A549 (cell line): Measurements from ENCODE around the gene CHTOP. TPM values are rescaled to one million over a fixed set of nuclear protein-coding genes. Genes with fewer than 3 reads are reported as not detected.

Source experiments
- ATAC-seq, 2 experiments: fragments of 200-7000 bp in 1 of 2; fragments of >200 bp in 1 of 2; cut with Nextera tagmentation in 1 of 2; cut with Tn5 transposase in 1 of 2; 3 replicates each; pipeline versions ENCODE4 v1.8.0 to v1.9.1; 2018 to 2020; ENCODE audit warnings: mild to moderate bottlenecking in 1 of 2, moderate library complexity in 1 of 2
- CTCF ChIA-PET: fragments of 300-600 bp; sonication (Branson Sonifier 250); formaldehyde crosslinking; extraction: SDS; loops from one replicate; lab custom pipeline; 2021; ENCODE audit warnings: antibody characterized with exemption, inconsistent platforms; lab: Yijun Ruan, JAX
- POLR2A ChIA-PET: fragments of 350-600 bp; formaldehyde crosslinking; extraction: SDS; loops from one replicate; lab custom pipeline; 2021; ENCODE audit warnings: antibody characterized with exemption, inconsistent platforms; lab: Yijun Ruan, JAX
- DNase-seq, 2 experiments: peaks; one replicate each; pipeline versions ENCODE4 v3.0.0 to v3.0.0-alpha.2; 2011 to 2016; ENCODE audit warnings: low read depth in 1 of 2, low spot score in 1 of 2
- FAIRE-seq: peaks from 2 replicates; lab custom pipeline; 2011; peaks lifted over from hg19 to GRCh38; lab: Jason Lieb, UNC
- H3K27ac ChIP-seq, 2 experiments: fragments of >200 bp; sonication (Bioruptor Twin); formaldehyde crosslinking; 3 replicates each; pipeline ENCODE4 v1.5.1; 2016 to 2017
- H3K4me1 ChIP-seq: fragments of >200 bp; sonication (Bioruptor Twin); formaldehyde crosslinking; 3 replicates; pipeline ENCODE4 v1.6.1; 2016
- H3K4me2 ChIP-seq: fragments of >200 bp; sonication (Bioruptor Twin); formaldehyde crosslinking; 3 replicates; pipeline ENCODE4 v1.6.1; 2016
- H3K4me3 ChIP-seq: fragments of >200 bp; sonication (Bioruptor Twin); formaldehyde crosslinking; 3 replicates; pipeline ENCODE4 v1.5.1; 2016
- H3K9me3 ChIP-seq: fragments of >200 bp; sonication (Bioruptor Twin); formaldehyde crosslinking; 3 replicates; pipeline ENCODE4 v1.6.1; 2016
- ATOH8 ChIP-seq: fragments of 250-450 bp; sonication (Bioruptor Pico); IDR thresholded peaks from 2 replicates; pipeline ENCODE4 v1.5.0; 2020; ENCODE audit warnings: low read depth, mild to moderate bottlenecking, moderate library complexity
- BHLHE40 ChIP-seq: IDR thresholded peaks from 2 replicates; pipeline ENCODE4 v1.6.1; 2012; ENCODE audit warnings: low read depth, low read length, inconsistent platforms
- CBX8 ChIP-seq: fragments of 200-600 bp; sonication (generic); IDR thresholded peaks from 2 replicates; pipeline ENCODE4 v1.6.1; 2016
- CEBPB ChIP-seq, 2 experiments: fragments of >200 bp in 1 of 2; sonication (Bioruptor Twin) in 1 of 2; formaldehyde crosslinking in 1 of 2; IDR thresholded peaks; 2 replicates each; pipeline ENCODE4 v1.6.1; 2012 to 2016
- CHD2 ChIP-seq: fragments of 150-350 bp; IDR thresholded peaks from 2 replicates; pipeline ENCODE4 v1.6.1; 2014; ENCODE audit warnings: low read length; ENCODE audit not compliant: partially characterized antibody
- EHMT2 ChIP-seq: fragments of 200-600 bp; sonication (generic); IDR thresholded peaks from 2 replicates; pipeline ENCODE4 v1.6.1; 2016; ENCODE audit warnings: antibody characterized with exemption, low read depth, mild to moderate bottlenecking, moderate library complexity
- EP300 ChIP-seq, 2 experiments: fragments of >200 bp; sonication (Bioruptor Twin); formaldehyde crosslinking; IDR thresholded peaks; 2 replicates in 1 of 2; 3 replicates in 1 of 2; pipeline ENCODE4 v1.6.1; 2016 to 2017
- FOSL2 ChIP-seq, 2 experiments: fragments of 450-650 bp in 1 of 2; fragments of >200 bp in 1 of 2; sonication (Bioruptor Twin) in 1 of 2; formaldehyde crosslinking; IDR thresholded peaks; 2 replicates each; pipeline versions ENCODE4 v1.5.0 to v1.6.1; 2016 to 2020; ENCODE audit warnings: mild to moderate bottlenecking in 1 of 2, moderate library complexity in 1 of 2
- HOXB13 ChIP-seq: fragments of 250-450 bp; sonication (Bioruptor Pico); IDR thresholded peaks from 2 replicates; pipeline ENCODE4 v1.5.0; 2020; ENCODE audit warnings: low read depth, mild to moderate bottlenecking, moderate library complexity
- JUN ChIP-seq, 2 experiments: fragments of >200 bp; sonication (Bioruptor Twin); formaldehyde crosslinking; IDR thresholded peaks; 2 replicates in 1 of 2; 3 replicates in 1 of 2; pipeline ENCODE4 v1.6.1; 2016 to 2017
- JUNB ChIP-seq: fragments of >200 bp; sonication (Bioruptor Twin); formaldehyde crosslinking; IDR thresholded peaks from 2 replicates; pipeline ENCODE4 v1.6.1; 2016
- MAX ChIP-seq: IDR thresholded peaks from 2 replicates; pipeline ENCODE4 v1.6.1; 2012
- NFE2L2 ChIP-seq: fragments of 150-350 bp; conservative IDR thresholded peaks from 2 replicates; pipeline ENCODE4 v1.6.1; 2014; ENCODE audit warnings: low read length
- RCOR1 ChIP-seq: fragments of 150-350 bp; IDR thresholded peaks from 2 replicates; pipeline ENCODE4 v1.6.1; 2014; ENCODE audit warnings: antibody characterized with exemption, low read length, low read depth
- TP53 ChIP-seq: fragments of 250-450 bp; sonication (Bioruptor Pico); IDR thresholded peaks from 2 replicates; pipeline ENCODE4 v1.5.0; 2021; ENCODE audit warnings: mild to moderate bottlenecking, moderate library complexity
- USF2 ChIP-seq: fragments of 450-650 bp; IDR thresholded peaks from 2 replicates; pipeline ENCODE4 v1.6.1; 2014; ENCODE audit warnings: antibody characterized with exemption
- ZSCAN20 ChIP-seq: fragments of 250-450 bp; sonication (Bioruptor Pico); IDR thresholded peaks from 2 replicates; pipeline ENCODE4 v1.8.0; 2022; ENCODE audit warnings: mild to moderate bottlenecking, moderate library complexity
- WGBS: methylation state at CpG from one replicate; pipeline ENCODE4 v1.1.6; 2017; ENCODE audit errors: missing lambda C conversion rate; 5-methylcytosine and 5-hydroxymethylcytosine counted together
- polyA plus RNA-seq, 4 experiments: library from polyadenylated mRNA; depleted of rRNA in 3 of 4; stranded (reverse); fragments of >200 nt; fragmentation: RNase III in 1 of 4; extraction: RNeasy Plus Mini Kit Qiagen cat#74134 plus additional on column Dnase treatment in 1 of 4; gene quantifications; 2 replicates in 3 of 4; 3 replicates in 1 of 4; pipeline ENCODE4 v1.2.3, GENCODE V29; 2011 to 2017

The CHTOP gene
- polyA plus RNA-seq, 2 of the 4 experiments (the other 2 are of a cell fraction): 79.2 to 98.1 TPM

GRCh38 chr1:153592748-153593147 lies 41.1 kb upstream of the CHTOP start:
- POLR2A ChIA-PET: interaction anchor here (1.5 kb wide), 1 partner anchor 19 kb away, joined by 4 read pairs; no protein-coding TSS in a partner anchor

GRCh38 chr1:153597206-153597605 lies 36.7 kb upstream of the CHTOP start:
- peak; percentile 68 to 74; a peak in 5 of 6 replicates for ATAC-seq
- WGBS: 69% methylated on average over 6 of the region's 6 CpGs
- Histone ChIP-seq H3K4me1 (peaks cover 9% of the 10 kb centered on the region), H3K4me3 (no peak overlapping the region), H3K4me2 (peak overlapping the region; percentile 17; the same call in 1 of the 3 replicates), H3K9me3 (no peaks in the 10 kb centered on the region), H3K27ac (0 out of 6 replicates have a peak overlapping the region, but pooled peaks of 1 of the 2 experiments have one; percentile 23)
- DNase-seq: peak in 1 of 2 experiments; percentile 44
- POLR2A ChIA-PET: interaction anchor here (0.9 kb wide), 1 partner anchor 11 kb away, joined by 4 read pairs; no protein-coding TSS in a partner anchor
- no peak for FAIRE-seq
- TF ChIP-seq CBX8 (no peak), FOSL2 (IDR thresholded peaks at IDR 0.05) (no peak), FOSL2 (CRISPR knock-in tag; IDR thresholded peaks at IDR 0.05) (peak; percentile 55), JUNB (peak; percentile 33; the same call in 1 of the 2 replicates)
- CTCF ChIA-PET: interaction anchor here (1.0 to 8.1 kb wide), 3 partner anchors 26 to 65 kb away, joined by 3 to 41 read pairs (median 4); no protein-coding TSS in a partner anchor

More at GRCh38 chr1:153592748-153593147, 41.1 kb upstream of the CHTOP start:
- no peak for TF ChIP-seq ATOH8 (CRISPR knock-in tag)
- TF ChIP-seq NFE2L2: no peak
- no peak for TF ChIP-seq RCOR1
- TF ChIP-seq CHD2: no peak
- no peak for TF ChIP-seq JUNB
- no peak for TF ChIP-seq HOXB13 (CRISPR knock-in tag)
- no peak for TF ChIP-seq MAX
- TF ChIP-seq TP53 (CRISPR knock-in tag): no peak
- no peak for TF ChIP-seq EHMT2
- TF ChIP-seq JUN (IDR thresholded peaks at IDR 0.05): no peak
- TF ChIP-seq CEBPB (IDR thresholded peaks at IDR 0.05): no peak
- CTCF ChIA-PET: interaction anchor here (0.7 to 4.5 kb wide), 10 partner anchors 8 to 85 kb away, joined by 3 to 21 read pairs (median 6); partner anchors contain the start of genes S100A1 and S100A13
- WGBS: 71% methylated on average over 4 of the region's 4 CpGs
- H3K27ac ChIP-seq: no peak overlapping the region
- no peaks in the 10 kb centered on the region for H3K9me3 ChIP-seq
- H3K4me2 ChIP-seq: no peak overlapping the region
- DNase-seq: no peak
- no peak for ATAC-seq
- H3K4me3 ChIP-seq: no peak overlapping the region
- H3K4me1 ChIP-seq: peaks cover 8% of the 10 kb centered on the region
- FAIRE-seq: no peak

- ATAC-seq (no peak; a peak in 2 of 6 replicates), DNase-seq (no peak), FAIRE-seq (no peak)
- peaks cover 9% of the 10 kb centered on the region for H3K4me1 ChIP-seq
- no peak overlapping the region for H3K4me3 ChIP-seq
- TF ChIP-seq ZSCAN20 (CRISPR knock-in tag): no peak
- no peak for TF ChIP-seq JUN (IDR thresholded peaks at IDR 0.05)
- no peak for TF ChIP-seq BHLHE40
- no peak for TF ChIP-seq EP300 (IDR thresholded peaks at IDR 0.05)
- no peak for TF ChIP-seq USF2
- CTCF ChIA-PET: interaction anchor here (0.9 to 8.1 kb wide), 9 partner anchors 9 to 79 kb away, joined by 3 to 41 read pairs (median 3); partner anchors contain the start of gene S100A13
- H3K9me3 ChIP-seq: no peaks in the 10 kb centered on the region
- no peak overlapping the region for H3K4me2 ChIP-seq
- WGBS: 89% methylated on average over 7 of the region's 7 CpGs
- H3K27ac ChIP-seq: no peak overlapping the region
- POLR2A ChIA-PET: interaction anchor here (0.6 to 0.9 kb wide), 3 partner anchors 9 to 35 kb away, joined by 3 to 4 read pairs (median 3); partner anchors contain the start of genes CHTOP and S100A16
Measured at GRCh38 chr1:153598309-153599172, 35.3 kb upstream of the CHTOP start.
